Left lung (tissue), 10 donors: ENCODE results near the gene CLECL1. TPM values are rescaled to one million over a fixed set of nuclear protein-coding genes. Genes with fewer than 3 reads are reported as not detected.
"Not testable (repeated sequence)": the region's sequence is repeated elsewhere in the genome, so short reads cannot be mapped to it uniquely, and the experiment has no call there.

ENCODE experiments used
- ATAC-seq: fragments of 200-7000 bp; cut with Tn5 transposase; one replicate; pipeline ENCODE4 v1.9.1; 2020; ENCODE audit warnings: moderate library complexity
- DNase-seq, 4 donors: peaks; one replicate each; pipeline ENCODE4 v3.0.0-alpha.2; 2013 to 2020
- H3K27ac ChIP-seq, 2 donors: fragments of 200-600 bp; sonication (generic) in 1 of 2; one replicate each; pipeline versions ENCODE4 v1.5.0 to v1.8.0; 2020 to 2021
- H3K27me3 ChIP-seq, 2 donors: fragments of 200-600 bp; sonication (generic) in 1 of 2; one replicate each; pipeline versions ENCODE4 v1.5.0 to v1.8.0; 2020 to 2021
- H3K36me3 ChIP-seq, 2 donors: fragments of 200-600 bp; sonication (generic) in 1 of 2; one replicate each; pipeline versions ENCODE4 v1.5.0 to v1.8.0; 2020 to 2021
- H3K4me1 ChIP-seq, 2 donors: fragments of 200-600 bp; one replicate each; pipeline ENCODE4 v1.8.0; 2021
- H3K4me3 ChIP-seq, 2 donors: fragments of 200-600 bp; sonication (generic) in 1 of 2; one replicate each; pipeline versions ENCODE4 v1.5.0 to v1.8.0; 2020 to 2021; ENCODE audit warnings: mild to moderate bottlenecking in 1 of 2
- H3K9me3 ChIP-seq, 2 donors: fragments of 200-600 bp; sonication (generic) in 1 of 2; one replicate each; pipeline versions ENCODE4 v1.5.0 to v1.8.0; 2020 to 2021
- CTCF ChIP-seq, 2 donors: fragments of 200-600 bp; sonication (generic) in 1 of 2; IDR thresholded peaks; one replicate each; pipeline versions ENCODE4 v1.5.0 to v1.8.0; 2021; ENCODE audit warnings: antibody characterized with exemption in 2 of 2
- intact Hi-C, 2 donors: fragments of 100-400 bp; cut with DNase I; formaldehyde crosslinking; loops; one replicate each; pipeline versions ENCODE4 v1.11.2 to v1.14.2; 2022
- polyA plus RNA-seq, 6 donors: library from polyadenylated mRNA; unstranded; fragments of 120-200 nt; gene quantifications; one replicate each; pipeline ENCODE4 v1.2.1, GENCODE V29; 2013; ENCODE audit not compliant: insufficient read length in 6 of 6
- total RNA-seq, 2 donors: library from RNA; stranded (reverse); fragmentation: NEBNext Ultra II Directional; extraction: Animal tissue kit (Norgen Biotek cat#: 25700); gene quantifications; one replicate each; pipeline ENCODE4 v1.2.1, GENCODE V29; 2021
- donor health status: DM: no; HTN: yes; CAD: no.
- donor health status: DM: no; HTN: no; CAD: no.

Gene CLECL1
- total and polyA plus RNA-seq, 8 donors: 0.15 to 0.52 (median 0.37) TPM; not detected in 2

- DNase-seq: peak in 2 of 4 donors; percentile 18 to 23
- H3K27ac ChIP-seq: no peak overlapping the region
- peaks cover 0 to 7% of the 10 kb centered on the region in 2 donors for H3K4me1 ChIP-seq
- H3K4me3 ChIP-seq: no peak overlapping the region
- H3K27me3 ChIP-seq: no peaks in the 10 kb centered on the region
- H3K36me3 ChIP-seq: no peaks in the 10 kb centered on the region
- TF ChIP-seq CTCF (IDR thresholded peaks at IDR 0.05): no peak
- peak; percentile 22 for ATAC-seq
- intact Hi-C loops: no loop called here
- H3K9me3 ChIP-seq: no peaks in the 10 kb centered on the region
Observed at GRCh38 chr12:9721394-9722092, 11.4 kb downstream of the CLECL1 start.

DNA sequence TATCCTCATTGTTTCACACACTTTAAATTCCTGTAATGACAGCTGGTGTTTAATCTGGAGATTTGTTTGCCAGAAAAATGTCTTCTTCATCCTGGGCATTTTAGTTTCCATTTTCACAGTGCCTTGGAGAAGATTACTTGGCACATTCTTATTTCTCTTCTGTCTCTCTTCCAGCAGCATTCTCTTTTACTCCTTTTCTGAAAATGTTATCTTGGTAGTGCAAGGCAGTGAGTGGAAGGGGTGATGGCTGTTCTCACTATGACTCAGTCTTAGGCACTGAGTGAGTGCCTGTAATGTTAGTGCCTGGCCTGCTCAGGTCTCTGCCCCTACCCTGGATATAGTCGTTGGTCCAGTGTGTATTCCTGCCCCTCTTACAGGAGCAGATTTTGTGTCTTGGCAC lies 13.1 kb downstream of the CLECL1 start:
- intact Hi-C loops: no loop called here
- Histone ChIP-seq H3K36me3 (no peaks in the 10 kb centered on the region), H3K27me3 (no peaks in the 10 kb centered on the region), H3K4me1 (peaks cover 0 to 7% of the 10 kb centered on the region in 2 donors), H3K9me3 (no peaks in the 10 kb centered on the region), H3K27ac (no peak overlapping the region), H3K4me3 (no peak overlapping the region)
- TF ChIP-seq CTCF (IDR thresholded peaks at IDR 0.05): no peak
- DNase-seq (no peak), ATAC-seq (no peak)

- intact Hi-C loops: no loop called here
- ATAC-seq: no peak
- H3K27ac ChIP-seq: no peak overlapping the region
Observed at GRCh38 chr12:9718968-9719367, 13.9 kb downstream of the CLECL1 start.

DNA sequence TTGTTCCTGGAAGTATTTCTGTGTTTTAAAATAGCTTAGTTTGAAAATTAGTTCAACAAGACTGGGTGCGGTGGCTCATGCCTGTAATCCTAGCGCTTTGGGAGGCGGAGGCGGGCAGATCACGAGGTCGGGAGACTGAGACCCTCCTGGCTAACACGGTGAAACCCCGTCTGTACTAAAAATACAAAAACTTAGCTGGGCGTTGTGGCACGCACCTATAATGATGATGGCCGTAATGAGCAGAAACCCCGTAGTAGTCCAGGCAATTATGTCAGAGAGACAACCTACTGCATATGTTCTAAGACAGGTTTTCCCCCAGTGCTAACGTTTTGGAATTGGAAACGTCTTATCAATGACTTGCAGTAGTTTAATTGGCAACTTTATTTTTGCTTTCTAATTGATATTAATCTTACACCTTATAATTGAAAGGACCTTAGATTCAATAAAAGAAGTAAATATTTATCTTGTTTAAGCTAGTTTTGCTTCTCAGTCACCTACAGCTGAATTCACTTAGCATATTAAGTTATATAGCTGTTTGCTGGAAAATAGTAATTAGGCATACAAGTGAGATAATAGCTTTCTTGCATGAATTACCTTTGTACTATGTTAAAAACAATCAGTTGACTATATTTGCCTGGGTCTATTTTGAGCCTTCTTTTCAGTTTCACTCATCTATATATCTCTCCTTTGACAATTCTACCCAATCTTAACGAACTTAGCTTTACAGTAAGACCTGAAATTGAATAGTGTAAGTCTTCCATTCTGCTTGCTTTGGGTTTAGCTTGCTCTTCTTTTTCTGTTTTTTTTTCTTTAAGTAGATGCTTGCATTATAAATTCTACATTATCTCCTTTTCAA lies 15.6 kb downstream of the CLECL1 start:
- TF ChIP-seq CTCF (IDR thresholded peaks at IDR 0.05): no peak
- Histone ChIP-seq H3K4me3 (no peak overlapping the region), H3K4me1 (peaks cover 0 to 7% of the 10 kb centered on the region in 2 donors), H3K27me3 (no peaks in the 10 kb centered on the region), H3K36me3 (no peaks in the 10 kb centered on the region), H3K27ac (no peak overlapping the region), H3K9me3 (no peaks in the 10 kb centered on the region)
- intact Hi-C loops: no loop called here
- ATAC-seq (no peak), DNase-seq (no peak)

More at GRCh38 chr12:9718968-9719367, 13.9 kb downstream of the CLECL1 start:
- Histone ChIP-seq H3K4me1 (peaks cover 0 to 7% of the 10 kb centered on the region in 2 donors), H3K4me3 (no peak overlapping the region), H3K9me3 (no peaks in the 10 kb centered on the region), H3K27me3 (no peaks in the 10 kb centered on the region), H3K36me3 (no peaks in the 10 kb centered on the region)
- TF ChIP-seq CTCF (IDR thresholded peaks at IDR 0.05): no peak
- DNase-seq: no peak

GRCh38 chr12:9713032-9713558 lies 19.8 kb downstream of the CLECL1 start:
- not testable (repeated sequence) for H3K27ac ChIP-seq, H3K4me1 ChIP-seq

More at GRCh38 chr12:9713032-9713558, 19.8 kb downstream of the CLECL1 start:
- intact Hi-C loops, DNase-seq, H3K4me3 ChIP-seq, H3K9me3 ChIP-seq, ATAC-seq, H3K36me3 ChIP-seq, H3K27me3 ChIP-seq: not testable (repeated sequence)
